Calu3 (cell line): ENCODE data around the gene TANGO6. TPM values are rescaled to one million over a fixed set of nuclear protein-coding genes. Genes with fewer than 3 reads are reported as not detected.

ENCODE experiments used
- BruUV-seq: library from RNA; stranded (reverse); fragments of 400-500 nt; replicated peaks from 2 replicates; lab custom pipeline; 2021; lab: Mats Ljungman, UMichigan
- CTCF ChIA-PET: fragments of 300-600 bp; sonication (Branson Sonifier 250); formaldehyde crosslinking; loops from one replicate; lab custom pipeline; 2022; ENCODE audit warnings: antibody characterized with exemption; lab: Charles Lee
- DNase-seq: peaks from one replicate; pipeline ENCODE4 v3.0.0; 2022
- H3K27ac Mint-ChIP-seq: one replicate; pipeline ENCODE4 v1.8.0; 2022; ENCODE audit warnings: mixed read lengths; ENCODE audit not compliant: unreplicated experiment
- H3K27me3 Mint-ChIP-seq: one replicate; pipeline ENCODE4 v1.8.0; 2022; ENCODE audit warnings: mixed read lengths; ENCODE audit not compliant: unreplicated experiment
- H3K36me3 Mint-ChIP-seq: one replicate; pipeline ENCODE4 v1.8.0; 2022; ENCODE audit warnings: mild to moderate bottlenecking, moderate library complexity, mixed read lengths; ENCODE audit not compliant: insufficient read depth, unreplicated experiment
- H3K4me1 Mint-ChIP-seq: one replicate; pipeline ENCODE4 v1.8.0; 2022; ENCODE audit warnings: mild to moderate bottlenecking, low read depth, mixed read lengths; ENCODE audit not compliant: unreplicated experiment
- H3K4me3 Mint-ChIP-seq: one replicate; pipeline ENCODE4 v1.8.0; 2022; ENCODE audit warnings: mild to moderate bottlenecking, low read depth, moderate library complexity, mixed read lengths; ENCODE audit not compliant: unreplicated experiment
- H3K9me3 Mint-ChIP-seq: one replicate; pipeline ENCODE4 v1.8.0; 2022; ENCODE audit warnings: low read depth, mixed read lengths; ENCODE audit not compliant: unreplicated experiment
- CTCF ChIP-seq: fragments of 200-600 bp; IDR thresholded peaks from one replicate; pipeline ENCODE4 v1.8.0; 2022; ENCODE audit warnings: antibody characterized with exemption; ENCODE audit not compliant: unreplicated experiment
- intact Hi-C: fragments of 100-400 bp; cut with micrococcal nuclease; formaldehyde crosslinking; loops from one replicate; pipeline ENCODE4 v1.10.0; 2022; ENCODE audit not compliant: unreplicated experiment
- total RNA-seq: library from RNA; stranded (reverse); gene quantifications from 2 replicates; pipeline ENCODE4 v1.2.3, GENCODE V29; 2022

Gene TANGO6
- total RNA-seq, 1 experiment from 2014 or later, result 18.0 TPM

- intact Hi-C loops, result no loop called here
- H3K4me1 Mint-ChIP-seq, result no peaks in the 10 kb centered on the region
- no peaks in the 10 kb centered on the region for H3K9me3 Mint-ChIP-seq
- CTCF ChIA-PET, result no interaction called here
- no peak overlapping the region for H3K4me3 Mint-ChIP-seq
- BruUV-seq, result no TSS peak
- no peaks in the 10 kb centered on the region for H3K27me3 Mint-ChIP-seq
- H3K36me3 Mint-ChIP-seq, result peaks cover 5% of the 10 kb centered on the region
- TF ChIP-seq CTCF, result no peak
- DNase-seq, result no peak
- no peak overlapping the region for H3K27ac Mint-ChIP-seq
Measured at GRCh38 chr16:68860978-68861892, 17.9 kb downstream of the TANGO6 start.

- no TSS peak for BruUV-seq
- no peak overlapping the region for H3K4me3 Mint-ChIP-seq
- CTCF ChIA-PET, result interaction anchor here (0.6 kb wide), 2 partner anchors 215 to 1102 kb away, joined by 3 to 4 read pairs; no protein-coding TSS in a partner anchor
- H3K27me3 Mint-ChIP-seq, result no peaks in the 10 kb centered on the region
- no peak for DNase-seq
- H3K4me1 Mint-ChIP-seq, result no peaks in the 10 kb centered on the region
- H3K36me3 Mint-ChIP-seq, result peaks cover 5% of the 10 kb centered on the region
- no peaks in the 10 kb centered on the region for H3K9me3 Mint-ChIP-seq
- no peak overlapping the region for H3K27ac Mint-ChIP-seq
- intact Hi-C loops, result no loop called here
- no peak for TF ChIP-seq CTCF
Measured at GRCh38 chr16:68866933-68867332, 23.6 kb downstream of the TANGO6 start.

- no peak for DNase-seq
- Mint-ChIP-seq H3K27me3 (no peaks in the 10 kb centered on the region), H3K9me3 (no peaks in the 10 kb centered on the region), H3K27ac (no peak overlapping the region), H3K4me1 (peaks cover 7% of the 10 kb centered on the region), H3K4me3 (no peak overlapping the region), H3K36me3 (peaks cover 5% of the 10 kb centered on the region)
- intact Hi-C loops, result no loop called here
- no TSS peak for BruUV-seq
- TF ChIP-seq CTCF, result no peak
- CTCF ChIA-PET, result no interaction called here
Measured at GRCh38 chr16:68869492-68870088, 26.3 kb downstream of the TANGO6 start.

GRCh38 chr16:68873635-68874471 lies 30.5 kb downstream of the TANGO6 start:
- Mint-ChIP-seq H3K27me3 (no peaks in the 10 kb centered on the region), H3K4me1 (peaks cover 7% of the 10 kb centered on the region), H3K36me3 (peaks cover 5% of the 10 kb centered on the region), H3K9me3 (no peaks in the 10 kb centered on the region), H3K4me3 (no peak overlapping the region), H3K27ac (no peak overlapping the region)
- TF ChIP-seq CTCF, result no peak
- CTCF ChIA-PET, result interaction anchor here (0.6 to 1.3 kb wide), 2 partner anchors 8 to 27 kb away, joined by 3 read pairs; no protein-coding TSS in a partner anchor
- intact Hi-C loops, result no loop called here
- no peak for DNase-seq
- no TSS peak for BruUV-seq
